K562 (cell line): ENCODE data around the gene LYRM1. TPM values are rescaled to one million over a fixed set of nuclear protein-coding genes. Genes with fewer than 3 reads are reported as not detected.

ENCODE experiments used
- ATAC-seq: fragments of 200-7000 bp; cut with Tn5 transposase; 3 replicates; pipeline ENCODE4 v1.9.1; 2020; ENCODE audit warnings: moderate library complexity
- BruUV-seq: library from RNA; stranded (reverse); fragments of 400-500 nt; replicated peaks from 2 replicates; lab custom pipeline; 2021; lab: Mats Ljungman, UMichigan
- CTCF ChIA-PET: fragments of 300-600 bp; formaldehyde crosslinking; extraction: SDS; loops from one replicate; lab custom pipeline; 2021; ENCODE audit warnings: low intra/inter-chr PET ratio; lab: Yijun Ruan, JAX
- POLR2A ChIA-PET: fragments of 300-600, 350-650 bp; sonication (Branson Sonifier 250); formaldehyde crosslinking; extraction: SDS; loops from one replicate; lab custom pipeline; 2021; ENCODE audit warnings: antibody characterized with exemption, inconsistent platforms; lab: Yijun Ruan, JAX
- DNase-seq, 4 experiments: peaks; one replicate each; pipeline versions ENCODE4 v3.0.0 to v3.0.0-alpha.2; 2011 to 2018; ENCODE audit warnings: low spot score in 3 of 4, mixed read lengths in 3 of 4; ENCODE audit errors: extremely low read depth in 1 of 4
- FAIRE-seq: peaks from 2 replicates; lab custom pipeline; 2011; peaks lifted over from hg19 to GRCh38; lab: Jason Lieb, UNC
- H2AFZ ChIP-seq: 2 replicates; pipeline ENCODE4 v1.6.0; 2011; ENCODE audit warnings: low read depth, low read length, control low read depth, inconsistent platforms
- H3K27ac ChIP-seq: fragments of 200-600 bp; 3 replicates; pipeline ENCODE4 v1.8.0; 2011; ENCODE audit warnings: low read depth, mild to moderate bottlenecking, control low read depth, inconsistent platforms, low read length, moderate library complexity, mixed read lengths; ENCODE audit errors: extremely low read depth
- H3K27me3 ChIP-seq, 2 experiments: fragments of 300-600 bp in 1 of 2; 2 replicates in 1 of 2; 3 replicates in 1 of 2; pipeline versions ENCODE4 v1.6.0 to v1.8.0; 2011; ENCODE audit warnings: inconsistent platforms in 2 of 2, low read length in 2 of 2, mild to moderate bottlenecking in 1 of 2, mixed read lengths in 1 of 2, moderate library complexity in 1 of 2; ENCODE audit not compliant: control insufficient read depth in 2 of 2, insufficient read depth in 2 of 2
- H3K36me3 ChIP-seq: fragments of 300-600 bp; 3 replicates; pipeline ENCODE4 v1.8.0; 2011; ENCODE audit warnings: mild to moderate bottlenecking, low read length, inconsistent platforms; ENCODE audit not compliant: control insufficient read depth, insufficient read depth
- H3K4me1 ChIP-seq, 2 experiments: fragments of 200-600 bp in 1 of 2; replicated peaks in 1 of 2; 2 replicates in 1 of 2; 3 replicates in 1 of 2; pipeline versions ENCODE4 v1.5.1 to v1.8.0; 2011; ENCODE audit warnings: inconsistent platforms in 2 of 2, low read length in 2 of 2, mild to moderate bottlenecking in 1 of 2, mixed read lengths in 1 of 2, moderate library complexity in 1 of 2; ENCODE audit not compliant: control insufficient read depth in 2 of 2, insufficient read depth in 2 of 2
- H3K4me2 ChIP-seq: 2 replicates; pipeline ENCODE4 v1.6.1; 2011; ENCODE audit warnings: low read length, control low read depth, inconsistent platforms, mixed read lengths; ENCODE audit not compliant: insufficient read depth
- H3K4me3 ChIP-seq: fragments of 200-600 bp; sonication (generic), shearing (Covaris generic); 2 replicates; pipeline ENCODE4 v1.5.1; 2016; ENCODE audit warnings: control low read depth, inconsistent platforms
- H3K79me2 ChIP-seq: fragments of 200-600 bp; 3 replicates; pipeline ENCODE4 v1.8.0; 2011; ENCODE audit warnings: low read length, inconsistent platforms; ENCODE audit not compliant: control insufficient read depth, insufficient read depth
- H3K9ac ChIP-seq, 2 experiments: 2 replicates each; pipeline versions ENCODE4 v1.6.0 to v1.6.1; 2011; ENCODE audit warnings: low read depth in 2 of 2, low read length in 2 of 2, control low read depth in 1 of 2, inconsistent platforms in 1 of 2, mild to moderate bottlenecking in 1 of 2, mixed read lengths in 1 of 2; ENCODE audit not compliant: insufficient read depth in 1 of 2
- H3K9me1 ChIP-seq: one replicate; pipeline ENCODE4 v1.6.0; 2011; ENCODE audit warnings: inconsistent platforms, mild to moderate bottlenecking, low read length, moderate library complexity; ENCODE audit not compliant: control insufficient read depth, insufficient read depth
- H3K9me3 ChIP-seq: replicated peaks from 2 replicates; pipeline ENCODE4 v1.5.1; 2011; ENCODE audit warnings: low read depth, low read length, inconsistent platforms; ENCODE audit not compliant: control insufficient read depth, insufficient read depth
- H4K20me1 ChIP-seq: replicated peaks from 2 replicates; pipeline ENCODE4 v1.6.1; 2011; ENCODE audit warnings: low read length, inconsistent platforms, mixed read lengths; ENCODE audit not compliant: control insufficient read depth, insufficient read depth
- BHLHE40 ChIP-seq: IDR thresholded peaks from 2 replicates; pipeline ENCODE4 v1.6.1; 2011; ENCODE audit warnings: low read length, improper control_type of control experiment
- CCAR2 ChIP-seq: fragments of 200-400 bp; formaldehyde crosslinking; IDR thresholded peaks from 2 replicates; pipeline ENCODE4 v1.6.1; 2017; ENCODE audit warnings: mild to moderate bottlenecking, low read depth, low read length
- CREBBP ChIP-seq: IDR thresholded peaks from one replicate; pipeline ENCODE4 v1.6.1; 2012; ENCODE audit warnings: low read depth, mild to moderate bottlenecking, control low read depth, inconsistent platforms, low read length
- MAFK ChIP-seq: IDR thresholded peaks from 2 replicates; pipeline ENCODE4 v1.6.1; 2011; ENCODE audit warnings: low read length, improper control_type of control experiment
- MYC ChIP-seq, 2 experiments: fragments of 250-450 bp in 1 of 2; sonication (Bioruptor Pico) in 1 of 2; IDR thresholded peaks; 2 replicates each; pipeline versions ENCODE4 v1.5.1 to v1.6.1; 2012 to 2021; ENCODE audit warnings: low read depth in 2 of 2, borderline replicate concordance in 1 of 2, improper control_type of control experiment in 1 of 2, low read length in 1 of 2, mild to moderate bottlenecking in 1 of 2, moderate library complexity in 1 of 2
- NFYB ChIP-seq: IDR thresholded peaks from 2 replicates; pipeline ENCODE4 v1.6.1; 2011; ENCODE audit warnings: mild to moderate bottlenecking, moderate library complexity; ENCODE audit not compliant: insufficient read length; ENCODE audit errors: extremely low read depth
- NR2F6 ChIP-seq: fragments of 450-650 bp; formaldehyde crosslinking; IDR thresholded peaks from 2 replicates; pipeline ENCODE4 v1.4.0; 2020; ENCODE audit warnings: mild to moderate bottlenecking
- SIN3A ChIP-seq, 2 experiments: fragments of 150-350 bp in 1 of 2; IDR thresholded peaks; 2 replicates each; pipeline ENCODE4 v1.6.1; 2011 to 2016; ENCODE audit warnings: borderline replicate concordance in 2 of 2, low read depth in 2 of 2, low read length in 2 of 2, mild to moderate bottlenecking in 2 of 2, moderate library complexity in 2 of 2; ENCODE audit not compliant: control insufficient read depth in 1 of 2
- TARDBP ChIP-seq: fragments of 450-650 bp; IDR thresholded peaks from 2 replicates; pipeline ENCODE4 v1.6.1; 2016
- ZNF121 ChIP-seq: sonication (generic); formaldehyde crosslinking; conservative IDR thresholded peaks from 2 replicates; pipeline ENCODE4 v1.8.0; 2022; ENCODE audit warnings: missing genetic modification reagents
- ZNF583 ChIP-seq: fragments of 250-450 bp; sonication (Bioruptor Pico); IDR thresholded peaks from 2 replicates; pipeline ENCODE4 v1.4.0; 2020
- ZNF778 ChIP-seq: fragments of 450-650 bp; formaldehyde crosslinking; IDR thresholded peaks from 2 replicates; pipeline ENCODE4 v1.4.0; 2020; ENCODE audit warnings: mild to moderate bottlenecking, moderate library complexity
- ZSCAN32 ChIP-seq: fragments of 450-650 bp; formaldehyde crosslinking; IDR thresholded peaks from 2 replicates; pipeline ENCODE4 v1.4.0; 2020; ENCODE audit warnings: mild to moderate bottlenecking, moderate library complexity
- WGBS: fragments of 100-300 bp; shearing (Covaris generic); methylation state at CpG from one replicate; pipeline ENCODE4 v1.1.6; 2016; ENCODE audit warnings: low coverage, mixed read lengths; ENCODE audit not compliant: insufficient coverage; ENCODE audit errors: missing lambda C conversion rate; 5-methylcytosine and 5-hydroxymethylcytosine counted together
- in situ Hi-C: fragments of 300-500 bp; cut with MboI; formaldehyde crosslinking; loops from 4 replicates; pipeline ENCODE4 v1.15.0; 2018; ENCODE audit warnings: inconsistent platforms, mixed read lengths
- intact Hi-C: fragments of 100-400 bp; cut with micrococcal nuclease; formaldehyde crosslinking; loops from 2 replicates; pipeline ENCODE4 v1.14.2; 2022
- polyA plus RNA-seq, 8 experiments: library from polyadenylated mRNA; depleted of rRNA in 4 of 8; stranded (reverse) in 5 of 8; unstranded in 3 of 8; fragments of >200 nt; fragmentation: Nextera tagmentation in 2 of 8; fragmentation: Illumina TruSeq in 1 of 8; extraction: Ambion mirVana in 2 of 8; extraction: Trizol in 1 of 8; gene quantifications; 2 replicates each; pipeline versions ENCODE4 v1.2.1 to v1.2.3, GENCODE V29; 2011 to 2014; ENCODE audit warnings: inconsistent platforms in 1 of 8, missing spikeins in 1 of 8
- total RNA-seq, 7 experiments: library from RNA; depleted of rRNA in 6 of 7; stranded (reverse); fragments of >200 nt in 6 of 7; fragmentation: Illumina TruSeq in 2 of 7; extraction: Trizol in 2 of 7; gene quantifications; 2 replicates each; pipeline versions ENCODE4 v1.2.1 to v1.2.3, GENCODE V29; 2011 to 2021; ENCODE audit warnings: low replicate concordance in 1 of 7
- TF ChIP-seq, protein P1 (sequence below), 2 experiments: fragments of 450-650 bp; formaldehyde crosslinking in 1 of 2; IDR thresholded peaks; 2 replicates each; pipeline versions ENCODE4 v1.4.0 to v1.6.1; 2014 to 2020; ENCODE audit warnings: mild to moderate bottlenecking in 2 of 2, borderline replicate concordance in 1 of 2, low read depth in 1 of 2
- TF ChIP-seq, protein P2 (sequence below): sonication (generic); formaldehyde crosslinking; IDR thresholded peaks from 2 replicates; pipeline ENCODE4 v1.5.0; 2020; ENCODE audit warnings: missing genetic modification reagents

The LYRM1 gene
- total and polyA plus RNA-seq, 9 of the 15 experiments (the other 6 are each of a cell fraction or from before 2014, with no cell fraction given), result 17.5 to 44.1 (median 32.7) TPM

GRCh38 chr16:20920799-20921198 lies 20.2 kb downstream of the LYRM1 start:
- no peaks in the 10 kb centered on the region for H3K79me2 ChIP-seq
- no peaks in the 10 kb centered on the region for H3K36me3 ChIP-seq
- no peaks in the 10 kb centered on the region for H3K9me1 ChIP-seq
- H3K4me2 ChIP-seq, result no peak overlapping the region
- DNase-seq (no peak), ATAC-seq (no peak), FAIRE-seq (no peak)
- no peaks in the 10 kb centered on the region for H4K20me1 ChIP-seq
- no peaks in the 10 kb centered on the region for H3K27me3 ChIP-seq
- H3K9ac ChIP-seq, result no peak overlapping the region
- H2AFZ ChIP-seq, result no peak overlapping the region
- BruUV-seq, result no TSS peak
- ChIA-PET POLR2A (interaction anchor here (0.7 to 1.8 kb wide), 4 partner anchors 11 to 294 kb away, joined by 3 to 7 read pairs (median 6); partner anchors contain the start of genes DCUN1D3 and LYRM1), CTCF (no interaction called here)
- intact Hi-C loops (no loop called here), in situ Hi-C loops (no loop called here)
- H3K9me3 ChIP-seq, result no peaks in the 10 kb centered on the region
- peaks cover 11 to 31% of the 10 kb centered on the region in 2 experiments for H3K4me1 ChIP-seq
- no peak overlapping the region for H3K27ac ChIP-seq
- WGBS, result 94% methylated on average over 2 of the region's 2 CpGs
- no peak overlapping the region for H3K4me3 ChIP-seq
- no peak for TF ChIP-seq ZSCAN32 (CRISPR knock-in tag)
- TF ChIP-seq BHLHE40, result no peak
- no peak for TF ChIP-seq ZNF583 (CRISPR knock-in tag)
- TF ChIP-seq ZNF778 (CRISPR knock-in tag), result no peak
- no peak for TF ChIP-seq TARDBP
- no peak for TF ChIP-seq NR2F6
- no peak for TF ChIP-seq NFYB
- TF ChIP-seq MYC (IDR thresholded peaks at IDR 0.05; ENCODE audit: low read depth, low read length), result no peak
- TF ChIP-seq MYC (CRISPR knock-in tag; IDR thresholded peaks at IDR 0.05; ENCODE audit: borderline replicate concordance, low read depth), result no peak
- TF ChIP-seq CREBBP, result no peak
- TF ChIP-seq, protein P1, sequence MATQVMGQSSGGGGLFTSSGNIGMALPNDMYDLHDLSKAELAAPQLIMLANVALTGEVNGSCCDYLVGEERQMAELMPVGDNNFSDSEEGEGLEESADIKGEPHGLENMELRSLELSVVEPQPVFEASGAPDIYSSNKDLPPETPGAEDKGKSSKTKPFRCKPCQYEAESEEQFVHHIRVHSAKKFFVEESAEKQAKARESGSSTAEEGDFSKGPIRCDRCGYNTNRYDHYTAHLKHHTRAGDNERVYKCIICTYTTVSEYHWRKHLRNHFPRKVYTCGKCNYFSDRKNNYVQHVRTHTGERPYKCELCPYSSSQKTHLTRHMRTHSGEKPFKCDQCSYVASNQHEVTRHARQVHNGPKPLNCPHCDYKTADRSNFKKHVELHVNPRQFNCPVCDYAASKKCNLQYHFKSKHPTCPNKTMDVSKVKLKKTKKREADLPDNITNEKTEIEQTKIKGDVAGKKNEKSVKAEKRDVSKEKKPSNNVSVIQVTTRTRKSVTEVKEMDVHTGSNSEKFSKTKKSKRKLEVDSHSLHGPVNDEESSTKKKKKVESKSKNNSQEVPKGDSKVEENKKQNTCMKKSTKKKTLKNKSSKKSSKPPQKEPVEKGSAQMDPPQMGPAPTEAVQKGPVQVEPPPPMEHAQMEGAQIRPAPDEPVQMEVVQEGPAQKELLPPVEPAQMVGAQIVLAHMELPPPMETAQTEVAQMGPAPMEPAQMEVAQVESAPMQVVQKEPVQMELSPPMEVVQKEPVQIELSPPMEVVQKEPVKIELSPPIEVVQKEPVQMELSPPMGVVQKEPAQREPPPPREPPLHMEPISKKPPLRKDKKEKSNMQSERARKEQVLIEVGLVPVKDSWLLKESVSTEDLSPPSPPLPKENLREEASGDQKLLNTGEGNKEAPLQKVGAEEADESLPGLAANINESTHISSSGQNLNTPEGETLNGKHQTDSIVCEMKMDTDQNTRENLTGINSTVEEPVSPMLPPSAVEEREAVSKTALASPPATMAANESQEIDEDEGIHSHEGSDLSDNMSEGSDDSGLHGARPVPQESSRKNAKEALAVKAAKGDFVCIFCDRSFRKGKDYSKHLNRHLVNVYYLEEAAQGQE (IDR thresholded peaks at IDR 0.05; ENCODE audit: borderline replicate concordance), result no peak
- TF ChIP-seq, protein P1 (CRISPR knock-in tag; IDR thresholded peaks at IDR 0.05; ENCODE audit: low read depth), result no peak
- TF ChIP-seq ZNF121 (CRISPR knock-in tag), result no peak
- no peak for TF ChIP-seq MAFK
- TF ChIP-seq SIN3A (IDR thresholded peaks at IDR 0.05; ENCODE audit: borderline replicate concordance in 2 of 2, control insufficient read depth in 1 of 2, low read depth in 2 of 2, low read length in 2 of 2), result no peak
- TF ChIP-seq, protein P2, sequence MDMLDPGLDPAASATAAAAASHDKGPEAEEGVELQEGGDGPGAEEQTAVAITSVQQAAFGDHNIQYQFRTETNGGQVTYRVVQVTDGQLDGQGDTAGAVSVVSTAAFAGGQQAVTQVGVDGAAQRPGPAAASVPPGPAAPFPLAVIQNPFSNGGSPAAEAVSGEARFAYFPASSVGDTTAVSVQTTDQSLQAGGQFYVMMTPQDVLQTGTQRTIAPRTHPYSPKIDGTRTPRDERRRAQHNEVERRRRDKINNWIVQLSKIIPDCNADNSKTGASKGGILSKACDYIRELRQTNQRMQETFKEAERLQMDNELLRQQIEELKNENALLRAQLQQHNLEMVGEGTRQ (CRISPR knock-in tag), result no peak
- TF ChIP-seq CCAR2, result no peak
